Stimulated activated CD4-positive, alpha-beta T cell treated with anti-CD3 and anti-CD28 coated beads, Interleukin-1b, Interleukin-23, amount 100 ng/mL, for 4 hours (primary cell): ENCODE measurements around the gene RAB40C.

Experiments
- DNase-seq, 2 donors: peaks; one replicate each; pipeline ENCODE4 v3.0.0-alpha.2; 2020; ENCODE audit warnings: low read depth in 2 of 2

Gene RAB40C

DNA sequence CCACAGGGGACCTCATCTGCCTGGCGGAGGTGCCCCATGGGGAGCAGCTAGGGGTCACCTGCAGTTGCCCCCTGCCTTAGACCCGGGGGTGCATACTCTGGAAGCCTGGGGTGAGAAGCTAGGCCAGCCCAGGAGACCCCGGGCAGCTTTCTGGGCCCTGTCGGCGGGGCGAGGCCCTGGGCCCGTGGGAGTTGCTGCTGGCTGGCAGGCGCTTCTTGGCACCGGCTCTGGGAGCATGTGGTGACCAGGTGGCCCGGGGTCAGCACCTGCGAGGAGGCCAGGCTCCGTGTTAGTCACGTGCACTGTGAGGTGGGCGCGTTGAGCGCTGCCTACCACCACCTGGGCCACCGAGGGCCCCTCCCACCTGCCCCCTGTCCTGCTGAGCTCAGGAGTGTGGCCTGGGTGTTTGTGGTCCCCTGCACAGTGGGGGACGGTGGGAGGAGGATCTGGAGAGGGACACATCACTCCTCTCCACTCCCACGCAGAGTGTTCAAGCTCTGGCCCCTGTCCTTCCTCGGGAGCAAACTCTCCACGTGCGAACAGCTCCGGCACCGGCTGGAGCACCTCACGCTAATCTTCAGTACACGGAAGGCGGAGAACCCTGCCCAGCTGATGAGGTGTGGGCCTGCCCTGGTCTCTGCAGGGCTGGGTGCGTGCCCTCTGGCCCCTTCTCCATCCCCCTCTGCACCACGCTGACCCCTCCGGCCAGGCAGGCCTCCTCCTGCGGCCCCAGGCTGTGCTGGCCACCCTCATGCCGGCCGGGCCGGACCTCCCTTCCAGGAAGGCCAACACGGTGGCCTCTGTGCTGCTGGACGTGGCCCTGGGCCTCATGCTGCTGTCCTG, 14.3 kb upstream of the RAB40C start:
- no peak for DNase-seq

DNA sequence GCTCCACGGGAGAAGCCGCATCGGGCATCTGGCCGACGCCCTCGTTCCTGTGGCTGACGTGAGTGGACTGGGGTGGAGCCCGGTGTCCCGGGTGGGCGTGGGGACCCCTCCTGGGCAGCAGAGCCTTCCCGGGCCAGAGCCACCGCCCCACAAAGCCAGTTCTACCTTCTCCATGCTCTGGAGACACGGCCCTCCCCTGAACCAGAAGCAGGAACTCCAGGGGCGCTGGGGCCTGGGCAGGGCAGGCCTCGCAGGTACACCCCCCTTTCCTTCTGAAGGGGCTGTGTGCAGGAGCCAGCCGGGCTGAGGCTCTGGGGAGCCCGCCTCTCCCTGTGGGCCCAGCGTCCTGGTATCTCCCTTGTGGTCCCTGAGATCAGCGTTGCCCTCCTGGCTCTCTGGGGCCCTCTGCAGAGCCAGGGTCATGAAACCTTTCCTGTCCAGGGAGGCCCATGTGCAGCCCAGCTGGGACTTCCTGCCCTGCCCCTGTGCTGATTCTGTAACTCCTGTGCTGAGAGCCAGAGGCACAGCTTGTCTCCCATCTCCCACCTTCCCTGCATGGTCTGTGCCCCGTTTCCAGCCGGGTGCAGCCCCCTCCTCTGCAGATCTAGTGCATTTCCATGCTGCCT, 13.6 kb upstream of the RAB40C start:
- DNase-seq = no peak

DNA sequence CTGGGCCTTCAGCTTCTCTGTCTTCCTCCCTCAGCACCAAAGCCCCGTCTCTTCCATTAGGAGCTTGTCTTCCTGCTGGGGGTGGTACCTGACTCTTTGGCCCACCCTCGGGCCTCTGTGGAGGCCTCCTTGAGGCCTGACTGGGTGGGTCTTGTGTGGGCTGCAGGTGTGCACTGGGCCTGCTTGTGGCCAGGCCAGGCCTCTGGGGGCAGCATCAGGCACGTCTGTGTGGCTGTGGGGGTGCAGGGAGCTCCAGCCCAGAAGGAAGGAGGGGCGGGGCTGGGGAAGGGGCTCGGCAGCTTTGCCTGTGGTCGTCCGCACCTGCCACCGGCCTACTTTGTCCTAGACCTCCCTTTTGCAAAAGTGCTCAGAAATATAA, 13.1 kb upstream of the RAB40C start:
- no peak for DNase-seq

DNA sequence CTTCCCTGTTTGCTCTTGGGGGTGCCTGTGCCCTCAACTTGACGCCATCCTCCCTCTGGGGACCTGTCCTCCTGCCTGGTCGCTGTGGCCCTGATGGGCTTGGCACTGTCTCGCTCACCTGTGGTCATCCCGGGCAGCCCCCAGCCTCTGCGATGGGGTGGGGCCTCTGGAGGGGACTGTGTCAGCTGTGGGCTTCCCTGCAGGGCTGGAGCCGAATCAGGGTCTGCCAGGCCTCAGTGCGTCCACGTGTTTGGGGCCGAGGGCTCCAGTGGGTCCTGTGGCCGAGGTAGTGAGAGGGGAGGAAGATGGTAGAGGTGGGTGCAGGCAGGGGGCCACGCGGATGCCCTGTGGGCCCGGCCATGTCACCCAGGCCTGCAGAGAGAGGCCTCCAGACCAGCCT, 12.1 kb upstream of the RAB40C start:
- no peak for DNase-seq

- no peak for DNase-seq
Measured at GRCh38 chr16:578232-578869, 11.5 kb upstream of the RAB40C start.

- peak; percentile 28 to 59 for DNase-seq
Measured at GRCh38 chr16:578870-579405, 10.9 kb upstream of the RAB40C start.

DNA sequence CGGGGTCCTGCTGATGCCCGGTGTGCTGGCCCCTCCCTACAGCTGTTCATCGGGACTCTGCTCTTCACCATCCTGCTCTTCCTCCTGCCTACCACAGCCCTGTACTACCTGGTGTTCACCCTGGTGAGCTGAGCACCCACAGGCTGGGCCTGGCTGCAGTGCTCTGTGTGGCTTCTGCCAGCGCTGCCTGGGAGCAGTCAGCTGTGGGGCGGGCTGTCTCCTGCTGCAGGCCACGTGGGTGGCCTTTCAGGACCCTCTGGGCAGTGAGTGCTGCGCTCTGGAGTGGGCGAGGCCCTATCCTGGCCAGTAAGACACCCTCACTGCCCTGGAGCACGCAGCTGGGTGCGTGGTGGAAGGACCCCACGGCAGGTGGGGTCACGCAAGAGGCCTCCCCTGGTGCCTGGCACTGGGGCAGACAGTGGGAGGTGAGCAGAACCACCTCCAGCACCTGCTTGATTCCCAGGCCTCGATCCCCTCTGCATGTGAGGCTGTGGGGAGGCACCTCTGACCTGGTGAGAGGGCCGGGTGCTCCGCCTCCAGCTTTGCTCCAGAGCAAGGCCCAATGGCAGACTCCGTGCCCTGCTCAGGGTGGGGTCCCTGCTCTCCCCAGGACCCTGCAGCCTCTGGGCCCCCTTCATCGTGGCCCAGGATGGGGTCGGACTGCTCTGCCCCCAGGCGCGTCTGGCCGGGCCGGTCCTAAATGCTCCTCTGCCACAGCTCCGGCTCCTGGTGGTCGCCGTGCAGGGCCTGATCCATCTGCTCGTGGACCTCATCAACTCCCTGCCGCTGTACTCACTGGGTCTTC, 9.5 kb upstream of the RAB40C start:
- no peak for DNase-seq

DNA sequence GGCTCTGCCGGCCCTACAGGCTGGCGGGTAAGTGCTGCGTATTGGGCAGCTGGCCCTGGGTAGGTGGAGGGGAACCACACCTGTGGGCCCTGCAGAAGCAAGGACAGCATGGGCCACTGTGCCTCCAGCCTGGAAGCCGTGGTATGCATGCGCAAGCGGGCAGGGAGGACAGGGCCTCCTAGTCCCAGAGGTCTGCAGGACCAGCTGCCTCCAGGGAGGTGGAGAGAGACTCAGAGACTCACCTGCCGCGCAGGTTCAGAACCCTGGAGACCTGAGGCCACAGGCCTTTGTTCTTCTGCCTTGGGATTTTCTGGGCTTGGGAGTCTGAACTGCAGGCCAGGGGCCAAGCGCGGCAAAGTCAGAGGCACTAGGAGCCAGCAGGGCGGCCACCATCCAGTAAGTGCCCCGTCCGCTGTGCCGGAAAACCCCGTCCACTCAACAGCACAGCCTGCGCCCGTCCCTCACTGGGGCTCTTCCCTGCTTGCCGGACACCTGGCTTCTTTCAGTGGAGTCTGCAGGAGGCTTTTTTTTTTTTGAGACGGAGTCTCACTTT, 8.8 kb upstream of the RAB40C start:
- DNase-seq = no peak

GRCh38 chr16:582218-582613, 7.7 kb upstream of the RAB40C start:
- DNase-seq = no peak

DNA sequence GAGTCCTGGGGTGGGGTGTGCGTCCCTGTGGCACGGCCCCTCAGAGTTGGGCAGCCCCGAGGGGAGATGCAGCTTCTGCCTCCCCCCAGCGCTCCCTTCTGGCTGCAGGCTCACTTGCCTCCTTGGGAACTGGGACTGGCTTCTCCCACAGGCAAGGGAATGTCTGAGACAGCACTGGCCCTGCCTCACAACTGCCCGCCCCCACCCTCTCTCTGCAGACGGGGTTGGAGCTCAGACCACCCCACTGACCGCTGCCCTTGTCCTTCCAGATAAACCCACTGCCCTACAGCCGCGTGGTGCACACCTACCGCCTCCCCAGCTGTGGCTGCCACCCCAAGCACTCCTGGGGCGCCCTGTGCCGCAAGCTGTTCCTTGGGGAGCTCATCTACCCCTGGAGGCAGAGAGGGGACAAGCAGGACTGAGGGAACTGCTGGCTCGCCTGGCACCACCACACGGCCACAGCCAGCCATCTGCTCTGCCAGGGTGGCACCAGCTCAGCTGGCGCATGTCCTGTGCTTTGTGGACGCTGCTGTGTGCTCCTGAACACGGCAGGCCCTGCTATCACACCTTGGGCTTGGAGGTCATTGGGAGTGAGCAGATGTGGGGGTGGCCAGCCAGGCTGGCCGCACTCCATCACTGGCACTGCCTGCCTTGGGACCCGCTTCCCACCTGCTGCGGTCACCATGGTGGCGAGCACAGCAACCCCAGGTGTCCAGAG, 7.1 kb upstream of the RAB40C start:
- no peak for DNase-seq

- DNase-seq = no peak
Measured at GRCh38 chr16:583470-583814, 6.4 kb upstream of the RAB40C start.

DNA sequence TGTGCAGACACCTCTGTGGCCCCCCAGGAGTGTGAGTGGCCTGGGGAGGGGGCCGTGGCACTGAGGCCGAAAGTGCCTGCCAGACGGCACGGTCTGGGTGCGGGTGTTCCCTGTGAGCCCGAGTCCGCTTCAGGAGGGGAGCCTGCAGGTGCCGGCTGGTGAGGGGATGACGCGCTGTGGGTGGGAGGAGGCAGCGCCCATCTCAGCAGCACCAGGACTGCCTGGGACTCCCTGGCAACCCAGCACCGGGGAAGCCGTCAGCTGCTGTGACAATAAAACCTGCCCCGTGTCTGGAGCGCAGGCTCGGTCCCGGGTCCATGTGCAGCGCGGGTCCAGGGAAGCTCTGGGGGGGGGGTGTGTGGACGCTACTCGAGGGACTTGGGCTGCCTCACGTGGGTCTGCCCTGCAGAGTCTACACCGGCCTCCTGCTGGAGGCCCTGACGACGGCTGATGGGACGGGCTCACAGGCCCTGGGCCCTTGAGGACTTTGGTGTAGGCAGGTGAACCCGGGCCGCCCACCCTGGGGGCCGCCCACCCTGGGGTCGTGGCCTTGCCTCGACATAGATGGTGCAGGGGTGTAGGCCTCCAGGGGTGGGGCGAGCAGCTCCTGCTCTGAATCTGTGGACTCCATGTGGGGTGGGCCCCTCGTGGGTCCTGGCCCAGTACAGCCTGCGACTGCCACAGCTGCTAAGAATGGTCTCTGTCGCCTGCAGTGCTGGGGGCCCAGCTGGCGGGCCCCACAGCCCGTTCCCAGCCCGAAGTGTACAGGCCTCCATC, 5.9 kb upstream of the RAB40C start:
- DNase-seq = no peak

GRCh38 chr16:585351-585750, 4.5 kb upstream of the RAB40C start:
- DNase-seq = no peak

GRCh38 chr16:586047-586644, 3.7 kb upstream of the RAB40C start:
- no peak for DNase-seq

DNA sequence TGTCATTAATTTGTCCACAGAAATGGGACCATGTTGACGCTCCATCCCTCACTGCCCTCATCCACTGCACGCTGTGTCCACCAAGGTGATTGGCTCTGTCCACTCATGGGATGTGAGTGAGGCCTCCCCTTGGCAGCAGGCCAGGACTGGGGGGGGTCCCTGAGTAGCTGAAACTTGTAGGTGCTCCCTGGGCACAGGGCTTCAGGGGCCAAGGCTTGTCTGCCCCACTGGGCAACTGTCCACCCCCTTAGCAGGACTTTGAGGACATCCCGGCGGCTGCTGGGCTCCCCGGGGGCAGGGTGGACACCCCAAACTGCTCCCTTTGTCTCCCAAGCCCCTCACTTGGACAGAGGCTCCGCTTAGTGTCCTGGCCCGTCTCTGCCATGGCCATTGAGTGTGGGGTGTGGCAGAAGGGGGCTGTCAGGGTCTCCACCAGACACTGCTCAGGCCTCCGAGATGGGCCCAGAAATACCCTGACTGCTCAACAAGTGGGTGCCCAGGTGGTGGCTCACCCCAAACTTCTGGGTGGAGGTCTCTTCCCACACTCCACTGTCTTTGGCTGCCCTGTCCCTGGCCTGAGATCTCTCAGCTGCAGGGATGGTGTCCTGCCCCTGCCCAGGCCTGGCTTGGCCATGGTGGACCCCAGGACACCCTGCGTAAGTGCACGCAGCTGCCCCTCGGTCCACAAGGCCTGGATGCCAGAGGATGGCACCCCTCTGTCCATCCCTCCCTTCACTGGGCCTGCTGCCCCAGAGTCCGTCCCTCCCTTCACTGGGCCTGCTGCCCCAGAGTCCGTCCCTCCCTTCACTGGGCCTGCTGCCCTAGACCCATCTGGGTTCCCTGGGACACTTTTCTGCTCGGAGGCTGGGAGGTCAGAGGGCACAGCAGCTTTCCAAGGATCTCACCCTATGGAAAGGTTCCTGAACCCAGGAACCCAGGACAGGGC, 2.9 kb upstream of the RAB40C start:
- DNase-seq = no peak

GRCh38 chr16:588639-588888, 1.3 kb upstream of the RAB40C start:
- DNase-seq = peak in 1 of 2 donors; percentile 45

- DNase-seq = peak; percentile 97 to 98
Measured at GRCh38 chr16:588889-589657, 793 bp upstream of the RAB40C start.

- no peak for DNase-seq
Measured at GRCh38 chr16:590188-590814, 435 bp downstream of the RAB40C start.
